C4-2B (cell line): ENCODE data around the gene NEGR1.

ENCODE experiments used
- ZFX ChIP-seq: fragments of 450-650 bp; IDR thresholded peaks from 2 replicates; pipeline ENCODE4 v1.6.1; 2017
- TF ChIP-seq, protein P1 (sequence below): fragments of 450-650 bp; conservative IDR thresholded peaks from 2 replicates; pipeline ENCODE4 v1.5.1; 2017; ENCODE audit warnings: mild to moderate bottlenecking

DNA sequence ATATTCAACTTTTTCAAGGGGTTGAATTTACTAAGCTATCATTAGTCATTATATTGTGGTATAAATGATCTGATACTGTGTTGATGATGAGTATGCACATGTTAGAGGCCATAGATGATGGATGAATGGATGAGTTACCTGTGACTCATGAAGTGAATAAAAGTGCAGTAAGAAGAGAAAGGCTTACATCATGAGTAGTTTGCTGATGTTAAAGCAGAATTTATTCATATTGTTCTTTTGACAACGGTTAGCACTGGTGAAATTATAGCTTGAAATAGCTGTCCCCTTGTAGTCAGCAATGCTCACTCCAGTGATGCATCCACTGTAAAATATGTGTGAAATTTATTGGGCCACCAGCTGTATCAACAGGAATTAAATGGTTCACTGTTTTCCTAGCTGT is 660.6 kb downstream of the NEGR1 start:
- TF ChIP-seq, protein P1, sequence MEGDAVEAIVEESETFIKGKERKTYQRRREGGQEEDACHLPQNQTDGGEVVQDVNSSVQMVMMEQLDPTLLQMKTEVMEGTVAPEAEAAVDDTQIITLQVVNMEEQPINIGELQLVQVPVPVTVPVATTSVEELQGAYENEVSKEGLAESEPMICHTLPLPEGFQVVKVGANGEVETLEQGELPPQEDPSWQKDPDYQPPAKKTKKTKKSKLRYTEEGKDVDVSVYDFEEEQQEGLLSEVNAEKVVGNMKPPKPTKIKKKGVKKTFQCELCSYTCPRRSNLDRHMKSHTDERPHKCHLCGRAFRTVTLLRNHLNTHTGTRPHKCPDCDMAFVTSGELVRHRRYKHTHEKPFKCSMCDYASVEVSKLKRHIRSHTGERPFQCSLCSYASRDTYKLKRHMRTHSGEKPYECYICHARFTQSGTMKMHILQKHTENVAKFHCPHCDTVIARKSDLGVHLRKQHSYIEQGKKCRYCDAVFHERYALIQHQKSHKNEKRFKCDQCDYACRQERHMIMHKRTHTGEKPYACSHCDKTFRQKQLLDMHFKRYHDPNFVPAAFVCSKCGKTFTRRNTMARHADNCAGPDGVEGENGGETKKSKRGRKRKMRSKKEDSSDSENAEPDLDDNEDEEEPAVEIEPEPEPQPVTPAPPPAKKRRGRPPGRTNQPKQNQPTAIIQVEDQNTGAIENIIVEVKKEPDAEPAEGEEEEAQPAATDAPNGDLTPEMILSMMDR: no peak
- no peak for TF ChIP-seq ZFX
